ENCODE data around the gene ZC3H4. TPM values are rescaled to one million over a fixed set of nuclear protein-coding genes. Genes with fewer than 3 reads are reported as not detected.

ZC3H4 gene
- total and polyA plus RNA-seq, 2 donors (not counting 1 experiment from before 2014, with no cell fraction given): 12.7 to 73.7 TPM

DNA sequence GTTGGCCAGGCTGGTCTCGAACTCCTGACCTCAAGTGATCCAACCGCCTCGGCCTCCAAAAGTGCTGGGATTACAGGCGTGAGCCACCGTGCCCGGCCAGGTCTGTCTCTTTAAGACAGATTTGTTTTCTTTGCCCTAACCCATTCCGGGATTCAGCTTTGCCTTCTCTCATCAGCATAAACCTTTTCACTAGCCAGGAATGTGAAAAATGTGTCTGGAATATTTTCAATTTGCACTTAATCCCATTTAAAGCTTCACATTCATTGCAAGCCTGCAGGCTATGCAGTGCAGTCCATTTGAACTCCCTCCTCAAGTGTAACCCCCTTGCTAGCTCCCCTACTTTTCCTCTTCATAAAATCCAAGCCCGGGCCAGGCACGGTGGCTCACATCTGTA lies 64.3 kb downstream of the ZC3H4 start:
- ChIA-PET CTCF (interaction anchor here (0.5 to 2.9 kb wide), 2 partner anchors 14 to 1648 kb away, joined by 5 to 13 read pairs; no protein-coding TSS in a partner anchor), POLR2A (no interaction called here)
- Histone ChIP-seq H3K4me3 (ENCODE audit: control extremely low read depth in 1 of 5, extremely low read depth in 1 of 5, insufficient read depth in 1 of 5, low read depth in 2 of 5, low read length in 4 of 5) (peak overlapping the region in 3 of 5 experiments; percentile 33 to 93 (median 39)), H3K9me3 (ENCODE audit: control extremely low read depth in 1 of 3, control insufficient read depth in 2 of 3, insufficient read depth in 1 of 3, low read length in 2 of 3) (no peaks in the 10 kb centered on the region), H3K4me2 (replicated peaks; ENCODE audit: low read depth, low read length, poor library complexity, severe bottlenecking) (peak overlapping the region; percentile 95), H3K36me3 (replicated peaks in 1 of 2; ENCODE audit: control extremely low read depth in 1 of 2, control insufficient read depth in 1 of 2, extremely low read depth in 1 of 2, insufficient read depth in 2 of 2, low read length in 1 of 2) (no peaks in the 10 kb centered on the region), H3K27ac (ENCODE audit: low read length in 2 of 2) (no peak overlapping the region), H3K79me2 (ENCODE audit: control insufficient read depth, insufficient read depth, low read length) (peaks cover 20% of the 10 kb centered on the region), H3K4me1 (ENCODE audit: control insufficient read depth in 2 of 2, insufficient read depth in 2 of 2, low read length in 2 of 2) (peaks cover 6 to 17% of the 10 kb centered on the region in 2 donors), H3K27me3 (replicated peaks in 1 of 4; ENCODE audit: control extremely low read depth in 1 of 4, control insufficient read depth in 3 of 4, insufficient read depth in 4 of 4, low read length in 3 of 4) (no peaks in the 10 kb centered on the region), H2AFZ (ENCODE audit: insufficient read depth, low read depth, low read length, poor library complexity, severe bottlenecking) (peak overlapping the region; percentile 99), H3K9ac (ENCODE audit: low read length) (peak overlapping the region; percentile 25), H4K20me1 (ENCODE audit: control insufficient read depth, insufficient read depth, low read length, poor library complexity, severe bottlenecking) (peaks cover 7% of the 10 kb centered on the region)
- no peaks in the 10 kb centered on the region for H3K9me3 Mint-ChIP-seq (ENCODE audit: insufficient read depth)
- H3K4me3 Mint-ChIP-seq: peak overlapping the region; percentile 94
- no peak for ATAC-seq (ENCODE audit: low read depth)
- peaks cover 11% of the 10 kb centered on the region for H3K4me1 Mint-ChIP-seq
- WGBS (ENCODE audit: insufficient coverage): 69% methylated on average over 8 of the region's 9 CpGs
- H3K27me3 Mint-ChIP-seq: no peaks in the 10 kb centered on the region
- DNase-seq: no peak
- H3K27ac Mint-ChIP-seq: peak overlapping the region; percentile 53
- intact Hi-C loops (cut with micrococcal nuclease): loop anchor here (5.0 kb wide), 1 partner anchor 447 kb away; the partner anchor contains the start of gene CALM3
- TF ChIP-seq, protein P1, sequence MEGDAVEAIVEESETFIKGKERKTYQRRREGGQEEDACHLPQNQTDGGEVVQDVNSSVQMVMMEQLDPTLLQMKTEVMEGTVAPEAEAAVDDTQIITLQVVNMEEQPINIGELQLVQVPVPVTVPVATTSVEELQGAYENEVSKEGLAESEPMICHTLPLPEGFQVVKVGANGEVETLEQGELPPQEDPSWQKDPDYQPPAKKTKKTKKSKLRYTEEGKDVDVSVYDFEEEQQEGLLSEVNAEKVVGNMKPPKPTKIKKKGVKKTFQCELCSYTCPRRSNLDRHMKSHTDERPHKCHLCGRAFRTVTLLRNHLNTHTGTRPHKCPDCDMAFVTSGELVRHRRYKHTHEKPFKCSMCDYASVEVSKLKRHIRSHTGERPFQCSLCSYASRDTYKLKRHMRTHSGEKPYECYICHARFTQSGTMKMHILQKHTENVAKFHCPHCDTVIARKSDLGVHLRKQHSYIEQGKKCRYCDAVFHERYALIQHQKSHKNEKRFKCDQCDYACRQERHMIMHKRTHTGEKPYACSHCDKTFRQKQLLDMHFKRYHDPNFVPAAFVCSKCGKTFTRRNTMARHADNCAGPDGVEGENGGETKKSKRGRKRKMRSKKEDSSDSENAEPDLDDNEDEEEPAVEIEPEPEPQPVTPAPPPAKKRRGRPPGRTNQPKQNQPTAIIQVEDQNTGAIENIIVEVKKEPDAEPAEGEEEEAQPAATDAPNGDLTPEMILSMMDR (IDR thresholded peaks at IDR 0.05): no peak
- TF ChIP-seq EZH2 (IDR thresholded peaks at IDR 0.05; ENCODE audit: borderline replicate concordance, insufficient read depth, low read depth, low read length, poor library complexity, severe bottlenecking): no peak

DNA sequence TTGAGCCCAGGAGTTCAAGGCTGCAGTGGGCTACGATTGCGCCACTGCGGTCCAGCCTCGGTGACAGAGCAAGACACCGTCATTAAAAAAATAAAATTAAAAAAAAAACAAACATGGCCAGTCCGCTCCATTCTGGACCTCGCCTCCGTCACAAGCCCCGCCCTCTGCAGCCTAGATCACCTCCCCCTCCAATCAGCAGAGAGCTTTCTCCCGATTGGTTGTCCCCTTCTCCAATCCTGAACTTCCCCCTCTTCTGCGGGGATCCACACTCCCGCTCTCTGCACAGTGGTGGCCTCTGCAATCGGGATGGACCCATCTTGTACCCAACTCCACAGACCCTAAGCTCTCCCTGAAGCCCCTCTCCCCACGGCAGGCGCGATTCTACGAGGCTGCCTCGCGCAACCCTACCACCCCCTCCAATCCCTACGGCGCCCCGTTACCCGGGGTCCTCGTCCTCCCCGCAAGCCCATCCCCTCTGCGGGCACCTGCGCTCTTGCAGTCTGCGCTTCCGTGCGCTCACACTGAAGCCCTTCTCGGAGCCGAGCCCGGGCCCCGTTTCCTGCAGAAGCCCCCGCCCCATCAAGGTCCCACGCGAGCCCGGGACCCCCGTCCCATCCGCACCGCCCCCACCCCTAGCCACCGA lies 65.7 kb downstream of the ZC3H4 start:
- peak overlapping the region; percentile 99 for H2AFZ ChIP-seq (ENCODE audit: insufficient read depth, low read depth, low read length, poor library complexity, severe bottlenecking)

More for the DNA sequence above, 65.7 kb downstream of the ZC3H4 start:
- Histone ChIP-seq H3K9me3 (ENCODE audit: control extremely low read depth in 1 of 3, control insufficient read depth in 2 of 3, insufficient read depth in 1 of 3, low read length in 2 of 3) (no peaks in the 10 kb centered on the region), H3K36me3 (replicated peaks in 1 of 2; ENCODE audit: control extremely low read depth in 1 of 2, control insufficient read depth in 1 of 2, extremely low read depth in 1 of 2, insufficient read depth in 2 of 2, low read length in 1 of 2) (no peaks in the 10 kb centered on the region), H3K4me3 (ENCODE audit: control extremely low read depth in 1 of 5, extremely low read depth in 1 of 5, insufficient read depth in 1 of 5, low read depth in 2 of 5, low read length in 4 of 5) (peak overlapping the region; percentile 55 to 94 (median 84)), H3K79me2 (ENCODE audit: control insufficient read depth, insufficient read depth, low read length) (peaks cover 20% of the 10 kb centered on the region), H3K4me2 (replicated peaks; ENCODE audit: low read depth, low read length, poor library complexity, severe bottlenecking) (peak overlapping the region; percentile 95), H3K27ac (ENCODE audit: low read length in 2 of 2) (peak overlapping the region; percentile 8 to 74), H3K4me1 (ENCODE audit: control insufficient read depth in 2 of 2, insufficient read depth in 2 of 2, low read length in 2 of 2) (peaks cover 6 to 17% of the 10 kb centered on the region in 2 donors), H3K9ac (ENCODE audit: low read length) (peak overlapping the region; percentile 88), H4K20me1 (ENCODE audit: control insufficient read depth, insufficient read depth, low read length, poor library complexity, severe bottlenecking) (peaks cover 7% of the 10 kb centered on the region), H3K27me3 (replicated peaks in 1 of 4; ENCODE audit: control extremely low read depth in 1 of 4, control insufficient read depth in 3 of 4, insufficient read depth in 4 of 4, low read length in 3 of 4) (no peaks in the 10 kb centered on the region)
- ATAC-seq (ENCODE audit: low read depth): peak; percentile 19
- Mint-ChIP-seq H3K27me3 (no peaks in the 10 kb centered on the region), H3K27ac (peak overlapping the region; percentile 90), H3K4me1 (peaks cover 11% of the 10 kb centered on the region), H3K4me3 (peak overlapping the region; percentile 96), H3K9me3 (ENCODE audit: insufficient read depth) (no peaks in the 10 kb centered on the region)
- ChIA-PET CTCF (interaction anchor here (0.6 to 2.9 kb wide), 4 partner anchors 12 to 1269 kb away, joined by 3 to 13 read pairs (median 4); no protein-coding TSS in a partner anchor), POLR2A (interaction anchor here (0.6 to 1.3 kb wide), 6 partner anchors 14 to 700 kb away, joined by 3 to 12 read pairs (median 8); partner anchors contain the start of gene ZC3H4)
- WGBS (ENCODE audit: insufficient coverage): 6% methylated on average over 42 of the region's 42 CpGs
- TF ChIP-seq, protein P1 (IDR thresholded peaks at IDR 0.05): no peak
- no peak for TF ChIP-seq EZH2 (IDR thresholded peaks at IDR 0.05; ENCODE audit: borderline replicate concordance, insufficient read depth, low read depth, low read length, poor library complexity, severe bottlenecking)
- intact Hi-C loops (cut with micrococcal nuclease): loop anchor here (1.0 to 5.0 kb wide), 6 partner anchors 13 to 446 kb away; partner anchors contain the start of genes AP2S1, CALM3, SAE1 and ZC3H4
- peak; percentile 78 for DNase-seq
